ENCODE results near the gene RPTOR. TPM values are rescaled to one million over a fixed set of nuclear protein-coding genes. Genes with fewer than 3 reads are reported as not detected.

The RPTOR gene
- total RNA-seq, 1 experiment from 2014 or later = 46.2 TPM

DNA sequence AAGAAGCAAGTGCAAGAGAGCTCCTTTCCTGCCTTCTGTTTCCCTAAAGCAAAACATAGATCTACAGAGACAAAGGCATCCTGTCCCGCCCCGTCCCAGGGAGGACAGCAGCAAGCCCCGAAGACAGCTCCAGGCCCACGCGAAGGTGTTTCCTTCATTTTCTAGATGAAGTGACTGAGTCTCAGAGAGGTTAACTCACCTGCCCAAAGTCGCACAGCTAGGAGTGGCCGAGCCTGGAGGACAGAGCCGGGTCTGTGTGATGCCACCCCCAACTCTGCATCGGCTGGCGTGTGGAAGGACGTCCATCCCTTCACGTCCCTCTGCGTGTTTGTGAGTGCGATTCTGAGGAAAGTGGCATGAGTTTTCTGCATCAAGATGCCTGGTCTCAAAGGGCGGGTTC, 259.8 kb downstream of the RPTOR start:
- peaks cover 4% of the 10 kb centered on the region; the same call in 1 of the 2 replicates for H3K36me3 ChIP-seq (ENCODE audit: low read depth, low read length)
- H3K9me2 ChIP-seq (replicated peaks; ENCODE audit: low read length) = no peaks in the 10 kb centered on the region
- no peaks in the 10 kb centered on the region for H3K27me3 ChIP-seq (ENCODE audit: low read length)
- ATAC-seq (no peak), DNase-seq (no peak)
- H3K79me2 ChIP-seq (ENCODE audit: low read length) = no peaks in the 10 kb centered on the region
- TF ChIP-seq EZH2 (IDR thresholded peaks at IDR 0.05; ENCODE audit: low read length, unreplicated experiment) (no peak), EZH2phosphoT487 (IDR thresholded peaks at IDR 0.05; ENCODE audit: borderline replicate concordance, low read length) (no peak)
- TF ChIP-seq, protein P1, sequence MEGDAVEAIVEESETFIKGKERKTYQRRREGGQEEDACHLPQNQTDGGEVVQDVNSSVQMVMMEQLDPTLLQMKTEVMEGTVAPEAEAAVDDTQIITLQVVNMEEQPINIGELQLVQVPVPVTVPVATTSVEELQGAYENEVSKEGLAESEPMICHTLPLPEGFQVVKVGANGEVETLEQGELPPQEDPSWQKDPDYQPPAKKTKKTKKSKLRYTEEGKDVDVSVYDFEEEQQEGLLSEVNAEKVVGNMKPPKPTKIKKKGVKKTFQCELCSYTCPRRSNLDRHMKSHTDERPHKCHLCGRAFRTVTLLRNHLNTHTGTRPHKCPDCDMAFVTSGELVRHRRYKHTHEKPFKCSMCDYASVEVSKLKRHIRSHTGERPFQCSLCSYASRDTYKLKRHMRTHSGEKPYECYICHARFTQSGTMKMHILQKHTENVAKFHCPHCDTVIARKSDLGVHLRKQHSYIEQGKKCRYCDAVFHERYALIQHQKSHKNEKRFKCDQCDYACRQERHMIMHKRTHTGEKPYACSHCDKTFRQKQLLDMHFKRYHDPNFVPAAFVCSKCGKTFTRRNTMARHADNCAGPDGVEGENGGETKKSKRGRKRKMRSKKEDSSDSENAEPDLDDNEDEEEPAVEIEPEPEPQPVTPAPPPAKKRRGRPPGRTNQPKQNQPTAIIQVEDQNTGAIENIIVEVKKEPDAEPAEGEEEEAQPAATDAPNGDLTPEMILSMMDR (conservative IDR thresholded peaks at IDR 0.05; ENCODE audit: low read depth, low read length) = no peak
- no peak overlapping the region for H3K27ac ChIP-seq (ENCODE audit: low read length)
- H3K9ac ChIP-seq (ENCODE audit: low read length) = no peak overlapping the region
- intact Hi-C loops (cut with micrococcal nuclease) = no loop called here
- POLR2A ChIA-PET (ENCODE audit: unreplicated experiment) = no interaction called here
- no peaks in the 10 kb centered on the region for H3K9me3 ChIP-seq (ENCODE audit: low read length)
- no peaks in the 10 kb centered on the region for H4K20me1 ChIP-seq (ENCODE audit: low read length)
- no peak overlapping the region for H2AFZ ChIP-seq (ENCODE audit: low read length)
- H3K4me1 ChIP-seq (ENCODE audit: insufficient read depth, low read length) = no peaks in the 10 kb centered on the region
- CTCF ChIA-PET = no interaction called here
- no peaks in the 10 kb centered on the region for H3F3A ChIP-seq (ENCODE audit: low read length, unreplicated experiment)
- BruUV-seq (replicated peaks) = no TSS peak
- H3K4me3 ChIP-seq (ENCODE audit: low read length) = no peak overlapping the region
- H3K4me2 ChIP-seq (ENCODE audit: low read length) = no peak overlapping the region

GRCh38 chr17:80805032-80805751, 260.6 kb downstream of the RPTOR start:
- Histone ChIP-seq H3K36me3 (ENCODE audit: low read depth, low read length) (peaks cover 4% of the 10 kb centered on the region; the same call in 1 of the 2 replicates), H2AFZ (ENCODE audit: low read length) (no peak overlapping the region), H3K9me3 (ENCODE audit: low read length) (no peaks in the 10 kb centered on the region), H3K79me2 (ENCODE audit: low read length) (no peaks in the 10 kb centered on the region), H3K9ac (ENCODE audit: low read length) (no peak overlapping the region), H3K9me2 (replicated peaks; ENCODE audit: low read length) (no peaks in the 10 kb centered on the region), H3F3A (ENCODE audit: low read length, unreplicated experiment) (no peaks in the 10 kb centered on the region), H4K20me1 (ENCODE audit: low read length) (no peaks in the 10 kb centered on the region), H3K4me2 (ENCODE audit: low read length) (no peak overlapping the region), H3K4me1 (ENCODE audit: insufficient read depth, low read length) (no peaks in the 10 kb centered on the region), H3K27ac (ENCODE audit: low read length) (no peak overlapping the region), H3K27me3 (ENCODE audit: low read length) (no peaks in the 10 kb centered on the region), H3K4me3 (ENCODE audit: low read length) (no peak overlapping the region)
- ATAC-seq (no peak), DNase-seq (no peak)
- no TSS peak for BruUV-seq (replicated peaks)
- intact Hi-C loops (cut with micrococcal nuclease) = no loop called here
- TF ChIP-seq EZH2phosphoT487 (IDR thresholded peaks at IDR 0.05; ENCODE audit: borderline replicate concordance, low read length) (no peak), EZH2 (IDR thresholded peaks at IDR 0.05; ENCODE audit: low read length, unreplicated experiment) (no peak)
- TF ChIP-seq, protein P1 (conservative IDR thresholded peaks at IDR 0.05; ENCODE audit: low read depth, low read length) = no peak
- ChIA-PET CTCF (no interaction called here), POLR2A (ENCODE audit: unreplicated experiment) (no interaction called here)

DNA sequence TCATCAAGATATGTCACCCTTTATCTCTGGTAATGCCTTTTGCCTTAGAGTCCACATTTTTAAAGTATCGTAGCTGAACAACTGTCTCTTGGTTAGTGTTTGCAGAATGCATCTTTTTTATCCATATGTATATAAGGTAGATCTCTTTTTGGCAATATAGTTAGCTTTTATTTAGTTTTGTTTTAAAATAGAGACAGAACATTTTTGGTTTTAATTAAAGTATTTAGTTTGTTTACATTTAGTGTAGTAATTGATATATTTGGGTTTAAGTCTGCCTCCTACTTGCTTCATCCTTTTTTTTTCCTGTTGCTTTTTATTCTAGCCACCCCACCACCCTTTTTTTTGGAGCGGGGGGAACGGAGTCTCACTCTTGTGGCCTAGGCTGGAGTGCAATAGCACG, 262.4 kb downstream of the RPTOR start:
- intact Hi-C loops (cut with micrococcal nuclease) = no loop called here
- no peak for TF ChIP-seq EZH2 (IDR thresholded peaks at IDR 0.05; ENCODE audit: low read length, unreplicated experiment)
- no peak for TF ChIP-seq EZH2phosphoT487 (IDR thresholded peaks at IDR 0.05; ENCODE audit: borderline replicate concordance, low read length)
- TF ChIP-seq, protein P1 (conservative IDR thresholded peaks at IDR 0.05; ENCODE audit: low read depth, low read length) = no peak
- BruUV-seq (replicated peaks) = no TSS peak

More for the DNA sequence above, 262.4 kb downstream of the RPTOR start:
- H3K9me2 ChIP-seq (replicated peaks; ENCODE audit: low read length) = no peaks in the 10 kb centered on the region
- no peaks in the 10 kb centered on the region for H3K4me1 ChIP-seq (ENCODE audit: insufficient read depth, low read length)
- ChIA-PET POLR2A (ENCODE audit: unreplicated experiment) (no interaction called here), CTCF (no interaction called here)
- no peaks in the 10 kb centered on the region for H4K20me1 ChIP-seq (ENCODE audit: low read length)
- ATAC-seq (no peak), DNase-seq (no peak)
- no peaks in the 10 kb centered on the region for H3K79me2 ChIP-seq (ENCODE audit: low read length)
- no peak overlapping the region for H3K27ac ChIP-seq (ENCODE audit: low read length)
- H3F3A ChIP-seq (ENCODE audit: low read length, unreplicated experiment) = no peaks in the 10 kb centered on the region
- peaks cover 9% of the 10 kb centered on the region for H3K36me3 ChIP-seq (ENCODE audit: low read depth, low read length)
- H3K9me3 ChIP-seq (ENCODE audit: low read length) = no peaks in the 10 kb centered on the region
- H3K9ac ChIP-seq (ENCODE audit: low read length) = no peak overlapping the region
- no peak overlapping the region for H3K4me3 ChIP-seq (ENCODE audit: low read length)
- H3K27me3 ChIP-seq (ENCODE audit: low read length) = no peaks in the 10 kb centered on the region
- no peak overlapping the region for H2AFZ ChIP-seq (ENCODE audit: low read length)
- H3K4me2 ChIP-seq (ENCODE audit: low read length) = no peak overlapping the region
